SK-N-SH (cell line): ENCODE measurements around the gene TTC39B. TPM values are rescaled to one million over a fixed set of nuclear protein-coding genes. Genes with fewer than 3 reads are reported as not detected.
"Not testable (repeated sequence)": the region's sequence is repeated elsewhere in the genome, so short reads cannot be mapped to it uniquely, and the experiment has no call there.

Experiments used
- CTCF ChIA-PET: fragments of 300-600, 350-600 bp; formaldehyde crosslinking; extraction: SDS; loops from one replicate; lab custom pipeline; 2021; lab: Yijun Ruan, JAX
- POLR2A ChIA-PET: fragments of 350-600 bp; sonication (Branson Sonifier 250); formaldehyde crosslinking; extraction: SDS; loops from one replicate; lab custom pipeline; 2020; ENCODE audit warnings: antibody characterized with exemption, inconsistent platforms; lab: Yijun Ruan, JAX
- DNase-seq: peaks from one replicate; pipeline ENCODE4 v3.0.0; 2012
- H2AFZ ChIP-seq: fragments of 200-600 bp; sonication (generic); 2 replicates; pipeline ENCODE4 v1.8.1; 2016; ENCODE audit warnings: antibody characterized with exemption, mild to moderate bottlenecking, low read depth
- H3F3A ChIP-seq: fragments of 200-600 bp; sonication (generic); replicated peaks from 2 replicates; pipeline ENCODE3; 2016; ENCODE audit warnings: antibody characterized with exemption, mild to moderate bottlenecking; ENCODE audit not compliant: insufficient read depth
- H3K27ac ChIP-seq, 2 experiments: fragments of 200-500 bp in 1 of 2; fragments of 200-600 bp in 1 of 2; sonication (Bioruptor generic) in 1 of 2; sonication (generic), shearing (Covaris generic) in 1 of 2; 2 replicates each; pipeline versions ENCODE4 v1.5.1 to v1.6.1; 2014 to 2016; ENCODE audit warnings: low read depth in 2 of 2, inconsistent platforms in 1 of 2, low read length in 1 of 2, mild to moderate bottlenecking in 1 of 2, mixed read lengths in 1 of 2
- H3K27me3 ChIP-seq: fragments of 200-600 bp; sonication (generic), shearing (Covaris generic); 2 replicates; pipeline ENCODE4 v1.6.1; 2016; ENCODE audit warnings: mixed run types; ENCODE audit not compliant: insufficient read depth
- H3K36me3 ChIP-seq, 2 experiments: fragments of 200-500 bp in 1 of 2; fragments of 200-600 bp in 1 of 2; sonication (Bioruptor generic) in 1 of 2; sonication (generic) in 1 of 2; replicated peaks in 1 of 2; 2 replicates each; pipeline versions ENCODE3 to v1.5.1; 2014 to 2016; ENCODE audit warnings: low read length in 1 of 2, mild to moderate bottlenecking in 1 of 2; ENCODE audit not compliant: insufficient read depth in 2 of 2, control insufficient read depth in 1 of 2
- H3K4me1 ChIP-seq, 2 experiments: fragments of 200-500 bp in 1 of 2; fragments of 200-600 bp in 1 of 2; sonication (Bioruptor generic) in 1 of 2; sonication (generic), shearing (Covaris generic) in 1 of 2; 2 replicates each; pipeline versions ENCODE4 v1.5.1 to v1.6.1; 2014 to 2016; ENCODE audit warnings: low read depth in 1 of 2, low read length in 1 of 2, mixed run types in 1 of 2; ENCODE audit not compliant: insufficient read depth in 2 of 2, control insufficient read depth in 1 of 2
- H3K4me2 ChIP-seq: fragments of 200-600 bp; sonication (generic), shearing (Covaris generic); 2 replicates; pipeline ENCODE4 v1.6.1; 2017; ENCODE audit warnings: mixed run types
- H3K4me3 ChIP-seq, 2 experiments: fragments of 200-500 bp in 1 of 2; fragments of 200-600 bp in 1 of 2; sonication (Bioruptor generic) in 1 of 2; sonication (generic), shearing (Covaris generic) in 1 of 2; 2 replicates each; pipeline versions ENCODE4 v1.5.1 to v1.8.1; 2014 to 2016; ENCODE audit warnings: low read depth in 2 of 2, inconsistent platforms in 1 of 2, low read length in 1 of 2, mild to moderate bottlenecking in 1 of 2, mixed read lengths in 1 of 2, moderate library complexity in 1 of 2
- H3K79me2 ChIP-seq: fragments of 200-600 bp; sonication (generic); 2 replicates; pipeline ENCODE4 v1.8.1; 2017; ENCODE audit warnings: mild to moderate bottlenecking; ENCODE audit not compliant: insufficient read depth
- H3K9ac ChIP-seq: fragments of 200-600 bp; sonication (generic); 2 replicates; pipeline ENCODE4 v1.6.1; 2017; ENCODE audit warnings: mixed run types
- H3K9me2 ChIP-seq: fragments of 200-600 bp; sonication (generic); 2 replicates; pipeline ENCODE4 v1.6.1; 2017; ENCODE audit warnings: mixed run types
- H3K9me3 ChIP-seq: fragments of 200-600 bp; sonication (generic); 2 replicates; pipeline ENCODE4 v1.6.1; 2017; ENCODE audit warnings: mixed run types, mild to moderate bottlenecking, moderate library complexity
- H4K20me1 ChIP-seq: fragments of 200-600 bp; sonication (generic); 2 replicates; pipeline ENCODE4 v1.6.1; 2017; ENCODE audit warnings: mild to moderate bottlenecking, mixed run types; ENCODE audit not compliant: insufficient read depth
- CTCF ChIP-seq: fragments of 200-600 bp; sonication (generic); IDR thresholded peaks from 2 replicates; pipeline ENCODE4 v1.6.1; 2017; ENCODE audit warnings: antibody characterized with exemption, mild to moderate bottlenecking, moderate library complexity
- EZH2phosphoT487 ChIP-seq: fragments of 200-600 bp; sonication (generic); IDR thresholded peaks from 2 replicates; pipeline ENCODE4 v1.6.1; 2017; ENCODE audit warnings: low read depth, mixed run types, mild to moderate bottlenecking, antibody characterized with exemption, moderate library complexity, borderline replicate concordance
- FOXJ3 ChIP-seq: sonication (generic); formaldehyde crosslinking; IDR thresholded peaks from 2 replicates; pipeline ENCODE4 v1.5.1; 2020; ENCODE audit warnings: mild to moderate bottlenecking, missing genetic modification reagents
- IRF3 ChIP-seq: fragments of 150-350 bp; IDR thresholded peaks from 2 replicates; pipeline ENCODE4 v1.6.1; 2016; ENCODE audit warnings: mild to moderate bottlenecking, low read depth, low read length
- MEF2A ChIP-seq: IDR thresholded peaks from 2 replicates; pipeline ENCODE4 v1.4.0; 2012; ENCODE audit warnings: low read depth, borderline replicate concordance
- NRF1 ChIP-seq: IDR thresholded peaks from 2 replicates; pipeline ENCODE4 v1.6.1; 2012; ENCODE audit warnings: low read depth, mild to moderate bottlenecking, low read length
- RAD21 ChIP-seq: IDR thresholded peaks from 2 replicates; pipeline ENCODE4 v1.6.1; 2012; ENCODE audit warnings: mild to moderate bottlenecking, low read length
- TEAD4 ChIP-seq: IDR thresholded peaks from 2 replicates; pipeline ENCODE4 v1.4.0; 2012; ENCODE audit warnings: mild to moderate bottlenecking, borderline replicate concordance; ENCODE audit not compliant: insufficient read depth
- WGBS: methylation state at CpG from one replicate; pipeline ENCODE4 v1.1.6; 2017; ENCODE audit warnings: low lambda C conversion rate; 5-methylcytosine and 5-hydroxymethylcytosine counted together
- polyA plus RNA-seq, 3 experiments: library from polyadenylated mRNA; depleted of rRNA; stranded (reverse); fragments of >200 nt; gene quantifications; 2 replicates each; pipeline ENCODE4 v1.2.3, GENCODE V29; 2012
- TF ChIP-seq, protein P1 (sequence below): IDR thresholded peaks from 2 replicates; pipeline ENCODE4 v1.4.0; 2012; ENCODE audit warnings: low read depth
- TF ChIP-seq, protein P2 (sequence below): IDR thresholded peaks from 2 replicates; pipeline ENCODE4 v1.4.0; 2012; ENCODE audit warnings: low read depth, borderline replicate concordance
- TF ChIP-seq, protein P3 (sequence below): IDR thresholded peaks from 2 replicates; pipeline ENCODE4; 2012

Gene TTC39B
- polyA plus RNA-seq, 1 of the 3 experiments (the other 2 are of a cell fraction), result 0.54 TPM

- no peak for TF ChIP-seq CTCF
Measured at GRCh38 chr9:15238646-15239045, 68.4 kb downstream of the TTC39B start (continued).

- H3K9me2 ChIP-seq, result no peaks in the 10 kb centered on the region
- H3K4me1 ChIP-seq, result no peaks in the 10 kb centered on the region
- no peak overlapping the region for H3K9ac ChIP-seq
- H3K4me3 ChIP-seq, result no peak overlapping the region
- ChIA-PET CTCF (no interaction called here), POLR2A (no interaction called here)
- no peak overlapping the region for H3K27ac ChIP-seq
- no peaks in the 10 kb centered on the region for H3K36me3 ChIP-seq
- no peaks in the 10 kb centered on the region for H4K20me1 ChIP-seq
- H3K9me3 ChIP-seq, result peaks cover 13% of the 10 kb centered on the region; the same call in 1 of the 2 replicates
- DNase-seq, result no peak
- no peaks in the 10 kb centered on the region for H3K27me3 ChIP-seq
- H3K4me2 ChIP-seq, result no peak overlapping the region
- H3F3A ChIP-seq, result no peaks in the 10 kb centered on the region
- H2AFZ ChIP-seq, result no peak overlapping the region
- 66% methylated on average over 2 of the region's 2 CpGs for WGBS
- H3K79me2 ChIP-seq, result peaks cover 3% of the 10 kb centered on the region; the same call in 1 of the 2 replicates
- no peak for TF ChIP-seq TEAD4
- TF ChIP-seq, protein P1, sequence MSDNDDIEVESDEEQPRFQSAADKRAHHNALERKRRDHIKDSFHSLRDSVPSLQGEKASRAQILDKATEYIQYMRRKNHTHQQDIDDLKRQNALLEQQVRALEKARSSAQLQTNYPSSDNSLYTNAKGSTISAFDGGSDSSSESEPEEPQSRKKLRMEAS, result no peak
- TF ChIP-seq FOXJ3, result no peak
- TF ChIP-seq EZH2phosphoT487, result no peak
- TF ChIP-seq, protein P2, sequence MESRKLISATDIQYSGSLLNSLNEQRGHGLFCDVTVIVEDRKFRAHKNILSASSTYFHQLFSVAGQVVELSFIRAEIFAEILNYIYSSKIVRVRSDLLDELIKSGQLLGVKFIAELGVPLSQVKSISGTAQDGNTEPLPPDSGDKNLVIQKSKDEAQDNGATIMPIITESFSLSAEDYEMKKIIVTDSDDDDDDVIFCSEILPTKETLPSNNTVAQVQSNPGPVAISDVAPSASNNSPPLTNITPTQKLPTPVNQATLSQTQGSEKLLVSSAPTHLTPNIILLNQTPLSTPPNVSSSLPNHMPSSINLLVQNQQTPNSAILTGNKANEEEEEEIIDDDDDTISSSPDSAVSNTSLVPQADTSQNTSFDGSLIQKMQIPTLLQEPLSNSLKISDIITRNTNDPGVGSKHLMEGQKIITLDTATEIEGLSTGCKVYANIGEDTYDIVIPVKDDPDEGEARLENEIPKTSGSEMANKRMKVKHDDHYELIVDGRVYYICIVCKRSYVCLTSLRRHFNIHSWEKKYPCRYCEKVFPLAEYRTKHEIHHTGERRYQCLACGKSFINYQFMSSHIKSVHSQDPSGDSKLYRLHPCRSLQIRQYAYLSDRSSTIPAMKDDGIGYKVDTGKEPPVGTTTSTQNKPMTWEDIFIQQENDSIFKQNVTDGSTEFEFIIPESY, result no peak
- TF ChIP-seq IRF3, result no peak
- no peak for TF ChIP-seq MEF2A
- no peak for TF ChIP-seq NRF1
- TF ChIP-seq, protein P3, sequence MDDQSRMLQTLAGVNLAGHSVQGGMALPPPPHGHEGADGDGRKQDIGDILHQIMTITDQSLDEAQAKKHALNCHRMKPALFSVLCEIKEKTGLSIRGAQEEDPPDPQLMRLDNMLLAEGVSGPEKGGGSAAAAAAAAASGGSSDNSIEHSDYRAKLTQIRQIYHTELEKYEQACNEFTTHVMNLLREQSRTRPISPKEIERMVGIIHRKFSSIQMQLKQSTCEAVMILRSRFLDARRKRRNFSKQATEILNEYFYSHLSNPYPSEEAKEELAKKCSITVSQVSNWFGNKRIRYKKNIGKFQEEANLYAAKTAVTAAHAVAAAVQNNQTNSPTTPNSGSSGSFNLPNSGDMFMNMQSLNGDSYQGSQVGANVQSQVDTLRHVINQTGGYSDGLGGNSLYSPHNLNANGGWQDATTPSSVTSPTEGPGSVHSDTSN, result no peak
- no peak for TF ChIP-seq RAD21
- TF ChIP-seq, all 33 proteins: peak for 0
Measured at GRCh38 chr9:15235658-15236057, 71.4 kb downstream of the TTC39B start.

DNA sequence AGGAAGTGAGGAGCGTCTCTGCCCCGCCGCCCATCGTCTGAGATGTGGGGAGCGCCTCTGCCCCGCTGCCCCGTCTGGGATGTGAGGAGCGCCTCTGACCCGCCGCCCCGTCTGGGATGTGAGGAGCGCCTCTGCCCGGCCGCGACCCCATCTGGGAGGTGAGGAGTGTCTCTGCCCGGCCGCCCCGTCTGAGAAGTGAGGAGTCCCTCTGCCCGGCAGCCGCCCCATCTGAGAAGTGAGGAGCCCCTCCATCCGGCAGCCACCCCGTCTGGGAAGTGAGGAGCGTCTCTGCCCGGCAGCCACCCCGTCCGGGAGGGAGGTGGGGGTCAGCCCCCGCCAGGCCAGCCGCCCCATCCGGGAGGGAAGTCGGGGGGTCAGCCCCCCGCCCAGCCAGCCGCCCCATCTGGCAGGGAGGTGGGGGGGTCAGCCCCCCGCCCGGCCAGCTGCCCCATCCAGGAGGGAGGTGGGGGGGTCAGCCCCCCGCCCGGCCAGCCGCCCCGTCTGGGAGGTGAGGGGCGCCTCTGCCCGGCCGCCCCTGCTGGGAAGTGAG lies 73.0 kb downstream of the TTC39B start:
- POLR2A ChIA-PET, result not testable (repeated sequence)

GRCh38 chr9:15232706-15233280 lies 74.2 kb downstream of the TTC39B start:
- H2AFZ ChIP-seq, H3K79me2 ChIP-seq, H3K9me3 ChIP-seq, H3K36me3 ChIP-seq, DNase-seq, H3K4me1 ChIP-seq, H3K4me2 ChIP-seq, H3F3A ChIP-seq, H3K9ac ChIP-seq, H3K4me3 ChIP-seq, H3K27me3 ChIP-seq, H3K9me2 ChIP-seq, POLR2A ChIA-PET, H3K27ac ChIP-seq, H4K20me1 ChIP-seq: not testable (repeated sequence)
- 90% methylated on average over 25 of the region's 29 CpGs for WGBS
- CTCF ChIA-PET, result interaction anchor here (0.6 to 2.4 kb wide), 4 partner anchors 9 to 24 kb away, joined by 3 to 20 read pairs (median 4); no protein-coding TSS in a partner anchor

More for the DNA sequence above, 73.0 kb downstream of the TTC39B start:
- WGBS, result 95% methylated on average over 4 of the region's 41 CpGs
- H2AFZ ChIP-seq, H3K4me1 ChIP-seq, H4K20me1 ChIP-seq, H3K9ac ChIP-seq, CTCF ChIA-PET, H3K27ac ChIP-seq, DNase-seq, H3K4me3 ChIP-seq, H3K4me2 ChIP-seq, H3K36me3 ChIP-seq, H3K79me2 ChIP-seq, H3K27me3 ChIP-seq, H3K9me2 ChIP-seq, H3F3A ChIP-seq: not testable (repeated sequence)
- H3K9me3 ChIP-seq, result peaks cover 13% of the 10 kb centered on the region; the same call in 1 of the 2 replicates
